HG03575 (cell line): ENCODE results near the gene RAE1.

ENCODE experiments used
- ATAC-seq: cut with Tn5 transposase; IDR thresholded peaks from one replicate; pipeline ENCODE4 v1.9.1; 2021; ENCODE audit not compliant: unreplicated experiment, insufficient number of reproducible peaks, low FRiP score; ENCODE audit errors: extremely low read depth

Gene RAE1

GRCh38 chr20:57421253-57422220 lies 70.5 kb downstream of the RAE1 start:
- ATAC-seq = no peak

DNA sequence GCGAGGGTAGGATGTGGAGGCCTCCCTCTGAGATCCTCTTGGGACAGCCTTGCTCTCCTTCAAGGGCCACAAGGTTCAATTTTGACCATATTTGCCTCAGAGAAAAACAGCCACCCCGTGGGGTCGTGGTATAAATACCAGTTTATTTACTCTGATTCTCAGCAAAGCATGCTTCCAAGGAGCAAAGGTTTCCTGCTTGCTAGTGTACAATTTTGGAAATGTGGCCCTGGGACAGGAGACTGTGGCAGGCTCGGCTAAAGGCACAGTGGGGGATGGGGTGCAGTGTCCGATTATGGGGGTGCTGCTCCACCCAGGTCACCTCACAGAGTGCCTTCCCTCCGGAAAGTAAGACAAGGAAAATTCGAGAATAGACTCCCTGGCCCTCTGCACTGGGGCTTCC lies 71.2 kb downstream of the RAE1 start:
- ATAC-seq = no peak

DNA sequence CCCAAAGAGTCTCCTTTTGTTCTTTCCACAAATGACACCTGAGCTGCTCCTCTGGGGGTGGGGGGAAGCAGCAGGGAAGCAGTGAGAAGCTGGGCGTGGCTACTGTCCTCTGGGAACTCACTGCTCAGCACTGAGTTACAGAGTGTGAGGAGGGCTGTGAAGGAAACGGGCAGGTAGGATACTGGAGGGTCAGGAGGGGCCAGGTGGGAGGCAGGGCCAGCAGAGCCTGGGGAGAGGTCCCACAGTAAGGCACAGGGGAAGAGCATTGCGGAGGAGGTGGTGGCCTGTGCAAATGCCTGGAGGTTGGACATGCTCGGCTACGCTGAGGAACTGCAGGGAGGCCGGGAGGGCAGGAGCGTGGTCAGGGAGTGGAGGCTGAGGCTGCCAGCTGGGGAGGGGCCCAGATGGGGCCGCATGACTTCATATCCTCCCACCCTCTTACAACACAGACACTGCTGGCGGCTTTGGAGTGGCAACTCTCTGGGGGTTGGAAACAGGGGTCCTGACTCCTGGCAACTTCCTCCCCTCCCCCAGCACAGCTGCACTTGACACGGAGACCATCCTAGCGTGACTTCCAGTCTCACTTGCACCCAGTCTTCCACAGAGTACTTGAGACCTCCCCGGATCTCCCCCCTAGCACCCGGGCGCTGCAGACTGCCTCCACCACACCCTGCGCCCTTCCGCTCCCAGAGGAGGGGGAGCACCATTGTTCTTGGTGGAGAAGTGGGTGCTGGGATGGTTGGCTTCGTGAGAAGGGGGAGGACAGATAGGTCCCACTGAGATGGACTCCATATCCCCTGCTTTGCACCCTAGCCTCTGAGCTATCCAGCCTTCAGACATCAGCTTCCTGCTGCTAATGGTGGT lies 74.3 kb downstream of the RAE1 start:
- no peak for ATAC-seq

DNA sequence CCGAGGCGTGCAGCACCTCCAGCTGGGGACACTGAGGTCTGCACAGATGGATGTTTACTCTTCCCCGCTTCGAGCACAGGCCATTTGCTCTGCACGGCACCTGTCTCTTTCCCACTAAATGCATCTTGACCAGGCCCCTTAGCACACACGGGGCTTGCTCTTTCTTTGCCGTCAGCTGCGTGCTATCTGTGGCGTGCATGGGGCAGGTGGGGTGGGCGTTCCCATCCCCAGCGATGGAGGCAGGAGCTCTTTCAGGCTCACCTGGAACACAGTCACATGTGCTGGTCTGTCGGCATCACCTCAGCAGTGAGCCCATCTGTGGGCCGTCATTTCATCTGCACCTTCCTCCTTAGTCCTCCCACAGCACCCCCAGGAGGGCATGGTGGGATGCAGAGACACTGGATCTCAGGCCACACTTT lies 75.2 kb downstream of the RAE1 start:
- no peak for ATAC-seq

GRCh38 chr20:57426831-57427230 lies 75.8 kb downstream of the RAE1 start:
- ATAC-seq = no peak

DNA sequence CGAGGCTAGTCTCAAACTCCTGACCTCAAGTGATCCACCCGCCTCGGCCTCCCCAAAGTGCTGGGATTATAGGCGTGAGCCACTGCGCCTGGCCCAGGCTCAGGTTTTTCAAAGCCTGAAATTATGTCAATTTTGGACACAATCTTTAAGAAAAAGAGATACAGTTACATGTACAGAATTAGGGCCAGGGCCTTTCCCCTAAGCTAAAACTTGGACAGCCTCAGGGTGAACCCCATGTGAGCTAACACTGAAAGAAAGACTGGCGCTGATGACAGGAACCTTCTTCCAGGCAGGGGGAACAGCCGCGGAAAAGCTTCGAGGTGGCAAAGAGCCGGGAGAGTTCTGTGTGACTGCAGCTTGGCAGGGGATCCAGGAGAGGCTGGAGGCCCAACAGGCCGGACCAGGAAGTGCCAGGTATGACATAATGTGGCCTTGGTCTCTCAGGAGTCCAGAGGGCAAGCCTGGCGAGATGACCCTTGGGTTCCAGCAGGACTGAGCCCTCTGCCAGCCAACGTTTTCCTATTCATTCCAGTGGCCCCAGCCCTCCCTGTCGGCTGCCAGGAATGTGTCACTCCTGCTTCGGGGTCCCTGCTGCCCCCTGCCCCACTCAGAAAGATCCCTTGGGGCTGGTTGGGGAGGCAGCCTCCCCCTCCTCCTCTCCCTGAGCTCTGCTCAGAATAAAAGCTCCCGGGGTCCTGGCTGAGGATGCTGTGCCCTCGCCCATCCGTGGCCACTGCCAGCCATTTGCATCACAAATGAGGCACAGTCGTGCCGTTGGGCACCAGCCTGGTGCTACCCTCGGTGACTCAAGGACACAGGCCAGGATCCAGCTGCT lies 77.5 kb downstream of the RAE1 start:
- ATAC-seq = no peak
